Ureter (tissue), 1 donor: ENCODE results near the gene SLC12A1. TPM values are rescaled to one million over a fixed set of nuclear protein-coding genes. Genes with fewer than 3 reads are reported as not detected.

Experiments used
- total RNA-seq: library from RNA; stranded (reverse); gene quantifications from one replicate; pipeline ENCODE4 v1.2.4, GENCODE V29; 2023
- donor health status: DM: yes; HTN: yes; CAD: no.

The SLC12A1 gene
- total RNA-seq, 1 donor from 2014 or later = not detected

Other genes with a start within 250 kb of the SLC12A1 start
- not detected for gene SLC24A5, start 85.3 kb upstream of the SLC12A1 start, total RNA-seq
- gene MYEF2, start 28.0 kb upstream of the SLC12A1 start, total RNA-seq = 20.1 TPM
- not detected for gene CTXN2, start 14.6 kb upstream of the SLC12A1 start, total RNA-seq
- 84.7 TPM for gene DUT, start 125.1 kb downstream of the SLC12A1 start, total RNA-seq